GM12891 (cell line): ENCODE measurements around the gene NFIX.

ENCODE experiments used
- POLR2A ChIP-seq: IDR thresholded peaks from 2 replicates; pipeline ENCODE4 v1.6.1; 2011; ENCODE audit warnings: low read depth, low read length, control low read depth
- POLR2AphosphoS5 ChIP-seq: IDR thresholded peaks from 2 replicates; pipeline ENCODE4 v1.6.1; 2011; ENCODE audit warnings: low read depth, low read length, control low read depth
- POU2F2 ChIP-seq: IDR thresholded peaks from 2 replicates; pipeline ENCODE4 v1.6.1; 2011; ENCODE audit warnings: low read depth, mild to moderate bottlenecking, control low read depth, low read length, moderate library complexity
- SPI1 ChIP-seq: IDR thresholded peaks from 2 replicates; pipeline ENCODE4 v1.6.1; 2011; ENCODE audit warnings: low read depth, low read length, control low read depth
- TAF1 ChIP-seq: IDR thresholded peaks from 2 replicates; pipeline ENCODE4 v1.6.1; 2011; ENCODE audit warnings: low read depth, low read length, control low read depth

DNA sequence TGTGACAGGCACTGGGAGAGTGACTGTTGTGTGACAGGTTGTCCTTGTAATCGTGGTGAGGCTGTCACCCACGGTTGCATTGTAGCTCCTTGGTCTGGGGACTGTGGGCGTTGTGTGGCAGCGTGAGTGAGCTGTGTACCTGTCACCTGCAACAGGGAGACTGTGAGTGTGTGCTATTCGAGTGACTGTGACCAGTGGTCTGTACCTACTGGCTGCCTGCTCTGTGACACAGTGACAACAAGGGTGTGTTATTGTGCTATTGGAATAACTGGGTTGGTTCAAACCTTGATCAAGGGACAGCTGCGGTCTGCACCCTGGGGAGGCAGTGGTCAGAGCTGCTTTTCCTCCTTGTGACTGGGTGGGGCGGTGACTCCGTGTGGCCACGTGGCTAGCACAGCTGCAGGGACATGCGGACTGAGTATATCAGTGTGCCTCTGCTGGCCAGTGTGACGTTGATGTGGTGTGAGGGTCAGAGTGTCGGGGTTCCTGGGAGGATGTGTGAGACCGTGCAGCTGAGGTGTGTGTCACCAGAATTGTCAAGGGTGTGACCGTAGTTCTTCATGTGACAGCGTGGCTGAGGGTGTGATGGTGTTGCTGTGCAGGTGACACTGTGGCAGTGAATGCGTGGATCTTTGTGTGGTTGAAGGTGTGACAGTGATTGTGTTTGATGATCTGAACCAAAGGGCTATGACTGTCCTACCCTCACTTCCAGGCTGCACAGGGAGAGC is 10.1 kb upstream of the NFIX start:
- TF ChIP-seq POLR2A (no peak), TAF1 (no peak), POLR2AphosphoS5 (no peak), POU2F2 (no peak), SPI1 (no peak)
